Endothelial cell of umbilical vein (primary cell): ENCODE measurements around the gene SH3PXD2A. TPM values are rescaled to one million over a fixed set of nuclear protein-coding genes. Genes with fewer than 3 reads are reported as not detected.

ENCODE experiments used
- BruUV-seq: library from RNA; stranded (reverse); fragments of 400-500 nt; replicated peaks from 2 replicates; lab custom pipeline; 2021; lab: Mats Ljungman, UMichigan
- CTCF ChIA-PET: fragments of 300-600, 350-600 bp; sonication (Branson Sonifier 250); formaldehyde crosslinking; loops from one replicate; lab custom pipeline; 2021; ENCODE audit warnings: antibody characterized with exemption, inconsistent platforms; lab: Charles Lee
- POLR2A ChIA-PET: fragments of 300-600, 350-600 bp; sonication (Branson Sonifier 250); formaldehyde crosslinking; loops from one replicate; lab custom pipeline; 2021; ENCODE audit warnings: antibody characterized with exemption, inconsistent platforms; lab: Charles Lee
- DNase-seq: peaks from one replicate; pipeline ENCODE4 v3.0.0-alpha.2; 2011; ENCODE audit warnings: low read depth, low spot score
- FAIRE-seq: peaks from 2 replicates; lab custom pipeline; 2011; peaks lifted over from hg19 to GRCh38; lab: Jason Lieb, UNC
- H2AFZ ChIP-seq: 2 replicates; pipeline ENCODE4 v1.6.0; 2012; ENCODE audit warnings: low read depth, low read length, control low read depth, inconsistent platforms
- H3K27ac ChIP-seq: 2 replicates; pipeline ENCODE4 v1.5.1; 2011; ENCODE audit warnings: low read depth, mild to moderate bottlenecking, control low read depth, low read length, moderate library complexity; ENCODE audit not compliant: insufficient read depth
- H3K27me3 ChIP-seq, 2 experiments: 2 replicates each; pipeline versions ENCODE4 v1.6.0 to v1.6.1; 2011; ENCODE audit warnings: low read length in 2 of 2, mixed read lengths in 1 of 2; ENCODE audit not compliant: control insufficient read depth in 2 of 2, insufficient read depth in 2 of 2
- H3K36me3 ChIP-seq, 2 experiments: 2 replicates in 1 of 2; 3 replicates in 1 of 2; pipeline ENCODE4 v1.5.1; 2011; ENCODE audit warnings: low read length in 2 of 2, mild to moderate bottlenecking in 1 of 2, moderate library complexity in 1 of 2; ENCODE audit not compliant: control insufficient read depth in 2 of 2, insufficient read depth in 2 of 2; ENCODE audit errors: extremely low read depth in 1 of 2
- H3K4me1 ChIP-seq: 3 replicates; pipeline ENCODE4 v1.5.1; 2011; ENCODE audit warnings: mild to moderate bottlenecking, low read length; ENCODE audit not compliant: control insufficient read depth, insufficient read depth; ENCODE audit errors: extremely low read depth
- H3K4me2 ChIP-seq: 2 replicates; pipeline ENCODE4 v1.6.1; 2011; ENCODE audit warnings: low read length, control low read depth, mixed read lengths; ENCODE audit not compliant: insufficient read depth
- H3K4me3 ChIP-seq, 3 experiments: fragments of 200-600 bp in 1 of 3; sonication (generic), shearing (Covaris generic) in 1 of 3; replicated peaks in 1 of 3; 2 replicates each; pipeline ENCODE4 v1.5.1; 2011 to 2016; ENCODE audit warnings: control low read depth in 3 of 3, low read length in 3 of 3, mild to moderate bottlenecking in 2 of 3, inconsistent platforms in 1 of 3, low read depth in 1 of 3, moderate library complexity in 1 of 3; ENCODE audit not compliant: insufficient read depth in 1 of 3
- H3K79me2 ChIP-seq: 2 replicates; pipeline ENCODE4 v1.6.0; 2012; ENCODE audit warnings: low read length, inconsistent platforms; ENCODE audit not compliant: control insufficient read depth, insufficient read depth
- H3K9ac ChIP-seq: replicated peaks from 2 replicates; pipeline ENCODE3; 2011; ENCODE audit warnings: low read length, control low read depth; ENCODE audit not compliant: insufficient read depth; ENCODE audit errors: extremely low read depth
- H3K9me1 ChIP-seq: replicated peaks from 3 replicates; pipeline ENCODE4 v1.6.0; 2011; ENCODE audit warnings: mild to moderate bottlenecking, low read length; ENCODE audit not compliant: control insufficient read depth, insufficient read depth; ENCODE audit errors: extremely low read depth
- H3K9me3 ChIP-seq: replicated peaks from 2 replicates; pipeline ENCODE4 v1.5.1; 2012; ENCODE audit warnings: low read length, inconsistent platforms; ENCODE audit not compliant: control insufficient read depth, insufficient read depth
- H4K20me1 ChIP-seq: replicated peaks from 2 replicates; pipeline ENCODE3; 2011; ENCODE audit warnings: mild to moderate bottlenecking, low read length; ENCODE audit not compliant: control insufficient read depth, insufficient read depth; ENCODE audit errors: extremely low read depth
- EZH2 ChIP-seq: IDR thresholded peaks from 2 replicates; pipeline ENCODE4 v1.6.1; 2012; ENCODE audit warnings: borderline replicate concordance, low read depth, mild to moderate bottlenecking, moderate library complexity, low read length, inconsistent platforms; ENCODE audit not compliant: severe bottlenecking
- FOS ChIP-seq: IDR thresholded peaks from 2 replicates; pipeline ENCODE4 v1.6.1; 2011; ENCODE audit warnings: mild to moderate bottlenecking, low read length, moderate library complexity, borderline replicate concordance; ENCODE audit not compliant: insufficient read depth
- GATA2 ChIP-seq: IDR thresholded peaks from 2 replicates; pipeline ENCODE4 v1.7.0; 2011; ENCODE audit warnings: low read depth, mild to moderate bottlenecking, moderate library complexity, mixed read lengths, low read length; ENCODE audit not compliant: insufficient read length, insufficient read depth
- MYC ChIP-seq: IDR thresholded peaks from one replicate; pipeline ENCODE4 v1.6.1; 2011; ENCODE audit warnings: mild to moderate bottlenecking, low read depth, low read length
- dilution Hi-C: fragments of 300-500 bp; cut with MboI; formaldehyde crosslinking; loops from one replicate; pipeline ENCODE4 v1.15.0; 2019; ENCODE audit warnings: low sequenced_read_pairs; ENCODE audit not compliant: extremely low pct_ligation_motif_present
- intact Hi-C: fragments of 100-400 bp; cut with micrococcal nuclease; formaldehyde crosslinking; loops from one replicate; pipeline ENCODE4 v1.10.0; 2022
- polyA plus RNA-seq, 4 experiments: library from polyadenylated mRNA; depleted of rRNA in 3 of 4; stranded (reverse) in 3 of 4; unstranded in 1 of 4; fragments of >200 nt; gene quantifications; 2 replicates each; pipeline versions ENCODE4 v1.2.1 to v1.2.3, GENCODE V29; 2011 to 2012; ENCODE audit warnings: missing spikeins in 1 of 4
- total RNA-seq: library from RNA; stranded (reverse); gene quantifications from 2 replicates; pipeline ENCODE4 v1.2.3, GENCODE V29; 2021

SH3PXD2A gene
- total and polyA plus RNA-seq, 2 donors (not counting 3 experiments of a cell fraction or from before 2014, with no cell fraction given) = 1.4 to 5.1 TPM

GRCh38 chr10:103690281-103690680 lies 165.1 kb downstream of the SH3PXD2A start:
- Histone ChIP-seq H3K27me3 (no peaks in the 10 kb centered on the region), H3K79me2 (no peaks in the 10 kb centered on the region), H3K4me2 (no peak overlapping the region), H3K9me3 (no peaks in the 10 kb centered on the region), H3K9me1 (no peaks in the 10 kb centered on the region), H3K4me1 (no peaks in the 10 kb centered on the region), H3K9ac (no peak overlapping the region), H3K36me3 (no peaks in the 10 kb centered on the region), H4K20me1 (no peaks in the 10 kb centered on the region), H2AFZ (no peak overlapping the region), H3K27ac (no peak overlapping the region), H3K4me3 (no peak overlapping the region)
- ChIA-PET POLR2A (no interaction called here), CTCF (interaction anchor here (0.7 to 1.1 kb wide), 2 partner anchors 21 to 84 kb away, joined by 3 to 5 read pairs; no protein-coding TSS in a partner anchor)
- DNase-seq (no peak), FAIRE-seq (no peak)
- no TSS peak for BruUV-seq
- dilution Hi-C loops = no loop called here
- intact Hi-C loops = no loop called here
- no peak for TF ChIP-seq MYC

DNA sequence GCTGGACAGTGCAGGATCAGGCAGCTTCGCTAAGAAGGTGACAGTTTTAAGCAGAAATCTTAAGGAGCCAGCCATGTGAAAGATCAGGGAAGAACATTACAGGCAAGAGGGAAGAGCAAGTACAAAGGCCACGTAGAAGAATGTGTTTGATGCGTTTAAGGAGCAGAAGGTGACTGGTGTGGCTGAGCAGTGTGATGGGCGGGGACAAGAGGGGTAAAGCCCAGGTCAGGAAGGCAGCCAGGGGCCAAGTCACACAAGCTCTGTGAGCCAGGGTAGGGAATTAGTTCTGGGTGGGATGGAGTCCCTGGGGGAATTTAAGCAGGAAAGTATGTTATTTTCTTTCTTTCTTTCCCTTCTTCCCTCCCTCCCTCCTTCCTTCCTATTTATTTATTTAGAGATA lies 166.9 kb downstream of the SH3PXD2A start:
- Histone ChIP-seq H3K27ac (no peak overlapping the region), H3K9ac (no peak overlapping the region), H3K4me1 (no peaks in the 10 kb centered on the region), H3K4me3 (no peak overlapping the region), H3K9me3 (no peaks in the 10 kb centered on the region), H3K27me3 (no peaks in the 10 kb centered on the region), H3K9me1 (no peaks in the 10 kb centered on the region), H2AFZ (no peak overlapping the region), H3K79me2 (no peaks in the 10 kb centered on the region), H3K4me2 (no peak overlapping the region), H4K20me1 (no peaks in the 10 kb centered on the region), H3K36me3 (no peaks in the 10 kb centered on the region)
- intact Hi-C loops = loop anchor here (10.0 kb wide), 1 partner anchor 264 kb away; no protein-coding TSS in a partner anchor
- dilution Hi-C loops = no loop called here
- DNase-seq = no peak
- BruUV-seq = no TSS peak
- no peak for FAIRE-seq
- ChIA-PET CTCF (interaction anchor here (0.5 to 1.7 kb wide), 3 partner anchors 24 to 184 kb away, joined by 3 to 5 read pairs (median 4); no protein-coding TSS in a partner anchor), POLR2A (no interaction called here)
- TF ChIP-seq FOS (no peak), EZH2 (no peak), GATA2 (no peak)
